HG03520 (cell line): ENCODE data around the gene SLC45A2.
"Not testable (repeated sequence)": the region's sequence is repeated elsewhere in the genome, so short reads cannot be mapped to it uniquely, and the experiment has no call there.

Experiments
- ATAC-seq: cut with Tn5 transposase; IDR thresholded peaks from one replicate; pipeline ENCODE4 v1.9.1; 2021; ENCODE audit warnings: mild to moderate bottlenecking, moderate library complexity; ENCODE audit not compliant: unreplicated experiment

Gene SLC45A2

GRCh38 chr5:33929925-33930690 is 54.4 kb downstream of the SLC45A2 start:
- no peak for ATAC-seq

DNA sequence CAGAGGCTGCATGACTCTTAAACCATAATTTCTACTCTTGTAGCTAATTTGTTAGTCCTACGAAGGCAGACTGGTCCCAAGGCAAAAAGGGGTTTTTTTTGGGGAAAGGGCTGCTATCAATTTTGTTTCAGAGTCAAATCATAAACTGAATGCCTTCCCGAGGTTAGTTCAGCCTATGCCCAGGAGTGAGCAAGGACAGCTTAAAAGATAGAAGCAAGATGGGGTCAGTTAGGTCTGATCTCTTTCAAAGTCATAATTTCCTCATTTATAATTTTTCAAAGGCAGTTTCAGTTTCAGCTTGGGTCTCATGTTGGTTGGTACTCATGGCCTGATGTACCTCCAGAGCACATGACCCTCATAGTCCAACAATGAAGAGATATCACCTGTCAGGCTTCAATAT is 56.2 kb downstream of the SLC45A2 start:
- no peak for ATAC-seq

DNA sequence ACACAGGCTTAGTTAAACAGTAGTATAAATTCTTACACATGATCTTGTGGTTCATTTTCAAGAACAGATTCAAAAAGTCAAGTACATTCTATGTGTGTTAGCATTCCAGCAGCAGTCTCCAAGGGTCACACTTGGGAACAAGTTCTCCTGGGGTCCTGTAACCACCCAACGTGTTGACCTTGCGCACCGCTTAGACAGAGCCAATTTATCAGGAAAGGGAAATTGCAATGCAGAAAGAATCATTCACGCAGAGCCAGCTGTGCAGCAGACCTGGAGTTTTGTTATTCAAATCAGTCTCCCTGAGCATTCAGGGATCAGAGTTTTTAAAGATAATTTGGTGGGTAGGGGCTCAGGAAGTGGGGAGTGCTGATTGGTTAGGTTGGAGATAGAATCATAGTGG is 56.8 kb downstream of the SLC45A2 start:
- ATAC-seq, result no peak

GRCh38 chr5:33925278-33925677 is 59.2 kb downstream of the SLC45A2 start:
- no peak for ATAC-seq

DNA sequence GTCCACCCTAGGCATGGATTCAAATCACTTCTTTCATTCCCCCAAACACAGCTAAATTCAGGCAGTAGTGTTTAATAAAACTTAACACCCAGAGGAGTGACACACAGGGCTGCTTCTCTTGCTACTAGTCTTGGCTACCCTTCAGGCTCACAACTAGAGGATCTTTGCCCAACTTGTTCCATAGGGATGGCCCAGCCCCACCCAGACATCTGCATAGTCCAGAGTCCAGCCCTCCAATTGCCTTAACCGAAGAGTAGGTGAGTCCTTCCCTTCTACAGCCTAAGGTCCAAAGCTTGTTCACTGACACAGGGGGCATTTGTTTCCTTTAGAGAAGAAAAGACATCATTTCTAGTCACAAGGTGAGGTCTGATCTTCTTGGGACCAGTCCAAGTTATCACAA is 63.5 kb downstream of the SLC45A2 start:
- ATAC-seq, result no peak

DNA sequence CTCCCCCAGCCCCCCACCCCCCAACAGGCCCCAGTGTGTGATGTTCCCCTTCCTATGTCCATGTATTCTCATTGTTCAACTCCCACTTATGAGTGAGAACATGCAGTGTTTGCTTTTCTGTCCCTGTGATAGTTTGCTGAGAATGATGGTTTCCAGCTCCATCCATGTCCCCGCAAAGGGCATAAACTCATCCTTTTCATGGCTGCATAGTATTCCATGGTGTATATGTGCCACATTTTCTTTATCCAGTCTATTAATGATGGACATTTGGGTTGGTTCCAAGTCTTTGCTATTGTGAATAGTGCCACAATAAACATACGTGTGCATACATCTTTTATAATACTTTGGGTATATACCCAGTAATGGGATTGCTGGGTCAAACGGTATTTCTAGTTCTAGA is 69.6 kb downstream of the SLC45A2 start:
- not testable (repeated sequence) for ATAC-seq

- not testable (repeated sequence) for ATAC-seq
Measured at GRCh38 chr5:33906248-33906647, 78.2 kb downstream of the SLC45A2 start.

GRCh38 chr5:33905381-33905780 is 79.1 kb downstream of the SLC45A2 start:
- ATAC-seq, result no peak

DNA sequence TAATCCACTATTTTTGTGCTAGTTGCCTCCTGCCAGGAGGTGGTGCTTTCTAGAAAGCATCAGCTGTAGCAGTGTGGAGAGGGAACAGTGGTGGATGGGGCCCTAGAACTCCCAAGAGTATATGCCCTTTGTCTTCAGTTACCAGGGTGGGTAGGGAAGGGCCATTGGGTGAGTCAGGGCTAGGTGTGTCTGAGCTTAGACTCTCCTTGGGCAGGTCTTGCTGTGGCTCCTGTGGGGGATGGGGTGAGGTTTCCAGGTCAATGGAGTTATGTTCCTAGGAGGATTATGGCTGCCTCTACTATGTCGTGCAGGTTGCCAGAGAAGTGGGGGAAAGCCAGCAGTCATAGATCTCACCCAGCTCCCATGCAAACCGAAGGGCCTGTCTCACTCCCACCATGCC is 81.4 kb downstream of the SLC45A2 start:
- no peak for ATAC-seq

GRCh38 chr5:33901156-33901555 is 83.3 kb downstream of the SLC45A2 start:
- no peak for ATAC-seq
